NCI-H524 treated with DMSO at 0.1 percent for 48 hours (cell line): Measurements from ENCODE around the gene CNTNAP2.
A peak's percentile ranks its signal among the peaks of the same experiment; 100 is the strongest.

Experiments
- DNase-seq: peaks from one replicate; lab custom pipeline; 2025; lab: John Stamatoyannopoulos, UW

CNTNAP2 gene

GRCh38 chr7:147857152-147858140 lies 1740.8 kb downstream of the CNTNAP2 start:
- no peak for DNase-seq

DNA sequence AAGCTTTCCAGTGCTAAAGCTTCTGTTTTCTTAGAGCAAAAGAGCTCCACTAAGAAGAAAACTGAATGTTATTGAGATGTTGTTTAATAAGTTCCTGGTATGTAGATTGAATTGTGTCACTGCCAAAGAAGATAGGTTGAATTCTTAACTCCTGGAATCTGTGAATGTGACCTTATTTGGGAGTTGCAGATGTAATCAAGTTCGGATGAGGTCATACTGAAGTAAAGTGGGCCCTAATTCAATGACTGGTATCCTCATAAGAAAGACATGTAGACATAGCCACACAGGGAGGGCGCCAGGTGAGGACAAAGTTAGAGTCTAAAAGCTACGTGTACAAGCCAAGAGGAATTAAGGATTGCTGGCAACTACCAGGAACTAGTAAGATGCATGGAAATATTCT lies 1741.8 kb downstream of the CNTNAP2 start:
- no peak for DNase-seq

DNA sequence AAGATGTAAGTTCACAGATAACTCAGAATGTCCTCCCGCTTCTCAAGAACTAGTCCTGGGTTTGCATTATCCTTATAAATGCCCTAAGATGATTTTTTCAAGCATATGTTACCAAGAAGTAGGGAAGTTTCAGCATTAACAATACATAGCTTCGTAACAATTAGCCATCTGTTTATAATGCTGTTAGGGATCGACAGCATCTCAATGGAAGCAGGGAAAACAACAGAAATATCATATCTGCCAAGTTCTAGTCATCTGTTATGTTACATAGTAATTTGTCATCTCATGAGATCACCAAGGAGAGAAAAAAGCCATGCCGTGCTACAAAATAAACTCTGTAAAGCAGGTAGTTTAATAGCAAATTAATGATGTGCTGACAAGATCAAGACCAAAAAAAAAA lies 1742.4 kb downstream of the CNTNAP2 start:
- peak; percentile 7 for DNase-seq

- no peak for DNase-seq
Measured at GRCh38 chr7:147859486-147859885, 1742.9 kb downstream of the CNTNAP2 start.

GRCh38 chr7:147861058-147861716 lies 1744.6 kb downstream of the CNTNAP2 start:
- no peak for DNase-seq

GRCh38 chr7:147861945-147862344 lies 1745.3 kb downstream of the CNTNAP2 start:
- no peak for DNase-seq

DNA sequence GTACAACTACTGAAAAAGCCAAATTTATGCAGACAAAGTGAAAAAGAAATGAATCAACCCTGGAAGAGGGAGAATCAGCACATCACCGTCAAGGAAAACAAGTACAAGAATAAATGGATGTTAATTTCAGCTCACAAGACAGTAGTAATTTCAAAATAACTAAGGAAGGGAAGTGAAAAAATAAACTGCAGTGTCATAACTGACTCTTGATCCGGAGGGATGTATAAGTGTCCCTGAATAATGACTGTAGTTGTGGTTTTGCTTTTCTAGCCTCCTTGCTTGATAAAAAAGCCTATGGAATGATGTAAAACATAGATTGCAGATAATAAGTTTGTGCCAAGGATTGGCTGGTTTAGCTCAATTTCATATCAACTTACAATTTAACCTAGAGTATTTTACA lies 1752.9 kb downstream of the CNTNAP2 start:
- no peak for DNase-seq

- DNase-seq, result no peak
Measured at GRCh38 chr7:147878912-147879661, 1762.5 kb downstream of the CNTNAP2 start.

DNA sequence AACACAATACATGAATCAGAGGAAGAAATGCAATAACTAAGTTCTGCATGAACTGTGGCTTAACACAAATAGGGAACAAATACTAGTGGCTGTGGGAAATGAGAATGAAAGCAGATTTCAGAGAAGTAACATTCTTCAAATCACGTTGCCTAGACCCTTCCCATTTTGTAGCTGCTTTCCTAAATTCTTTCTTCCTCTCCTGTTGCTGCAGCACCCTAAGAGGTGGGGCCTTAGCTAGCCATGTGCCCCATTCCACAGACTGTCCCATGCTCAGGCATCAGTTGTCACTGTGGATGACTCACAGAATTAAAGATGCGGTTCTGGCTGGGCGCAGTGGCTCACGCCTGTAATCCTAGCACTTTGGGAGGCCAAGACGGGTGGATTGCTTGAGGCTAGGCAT lies 1769.3 kb downstream of the CNTNAP2 start:
- no peak for DNase-seq

DNA sequence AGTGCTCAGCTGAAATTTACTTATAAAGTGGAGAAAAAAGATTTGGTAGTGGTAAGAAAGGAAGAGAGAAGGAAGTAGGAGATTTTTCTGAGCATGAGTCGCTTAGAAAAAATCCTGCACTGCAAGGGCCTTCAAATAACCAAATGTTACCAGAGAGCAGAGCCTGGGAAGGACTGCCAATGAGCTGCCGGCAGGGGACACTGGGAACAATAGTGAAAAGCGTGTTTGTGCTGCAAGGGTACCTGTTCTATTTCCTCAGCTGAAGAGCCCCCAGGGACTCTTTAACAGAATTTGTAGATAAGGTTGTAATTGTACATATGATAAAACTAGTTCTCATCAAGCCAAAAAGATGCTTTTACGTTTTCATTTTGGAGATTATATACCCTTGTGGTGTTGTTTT lies 1777.7 kb downstream of the CNTNAP2 start:
- DNase-seq, result no peak

- no peak for DNase-seq
Measured at GRCh38 chr7:147896121-147896520, 1779.5 kb downstream of the CNTNAP2 start.

GRCh38 chr7:147903536-147904218 lies 1787.1 kb downstream of the CNTNAP2 start:
- no peak for DNase-seq

GRCh38 chr7:147904219-147904576 lies 1787.6 kb downstream of the CNTNAP2 start:
- DNase-seq, result no peak

DNA sequence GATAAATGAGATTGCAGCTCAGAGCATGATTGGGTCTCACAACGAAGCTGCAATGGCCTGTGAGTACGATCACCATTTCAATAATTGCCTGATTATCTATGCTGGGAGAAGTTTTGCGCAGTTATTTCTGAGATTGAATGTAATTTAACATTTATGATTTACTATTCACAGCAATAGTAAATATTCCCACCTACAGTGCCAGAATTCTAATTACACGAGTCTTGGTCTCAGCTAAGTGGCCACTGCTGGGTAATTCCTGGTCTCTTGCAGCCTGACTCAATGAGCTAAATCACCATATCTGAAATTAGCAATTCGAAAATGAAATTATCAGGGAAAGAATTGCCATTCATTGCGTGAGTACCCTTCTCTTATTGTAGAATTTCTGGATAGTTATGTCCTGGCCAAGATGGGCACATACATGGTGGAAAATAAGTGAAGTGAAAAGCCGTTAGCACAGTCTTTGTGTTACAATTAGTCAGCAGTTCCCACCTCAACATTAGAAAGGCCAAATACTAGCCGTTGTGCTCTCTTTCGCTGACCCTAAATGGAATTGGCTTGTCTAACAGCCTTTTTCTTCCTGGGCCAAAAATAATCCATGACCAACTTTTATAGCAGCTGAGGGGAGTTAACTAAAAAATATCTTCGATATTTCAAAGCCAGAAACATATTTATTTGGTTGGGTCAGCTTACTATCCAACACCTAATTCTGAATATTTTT lies 1793.0 kb downstream of the CNTNAP2 start:
- no peak for DNase-seq

DNA sequence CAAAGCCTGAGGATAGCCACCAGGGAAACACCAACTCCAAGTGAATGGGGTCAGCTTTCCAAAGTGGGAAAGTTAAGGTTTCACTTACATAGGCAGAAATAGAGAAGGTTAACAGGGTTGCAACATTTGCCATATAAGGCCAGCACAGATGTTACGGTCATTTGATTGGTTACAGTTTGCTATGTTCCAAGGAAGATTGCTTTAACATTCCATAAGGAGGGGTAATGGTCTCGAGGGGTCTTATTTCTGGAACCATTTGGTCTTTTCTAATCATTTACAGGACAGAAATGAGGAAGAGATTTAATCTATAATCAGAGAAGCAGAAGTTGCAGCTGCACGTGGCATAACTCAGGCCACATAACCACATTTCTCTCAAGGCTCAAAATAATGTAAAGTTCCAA lies 1794.6 kb downstream of the CNTNAP2 start:
- DNase-seq, result no peak

GRCh38 chr7:147912291-147912690 lies 1795.7 kb downstream of the CNTNAP2 start:
- no peak for DNase-seq

DNA sequence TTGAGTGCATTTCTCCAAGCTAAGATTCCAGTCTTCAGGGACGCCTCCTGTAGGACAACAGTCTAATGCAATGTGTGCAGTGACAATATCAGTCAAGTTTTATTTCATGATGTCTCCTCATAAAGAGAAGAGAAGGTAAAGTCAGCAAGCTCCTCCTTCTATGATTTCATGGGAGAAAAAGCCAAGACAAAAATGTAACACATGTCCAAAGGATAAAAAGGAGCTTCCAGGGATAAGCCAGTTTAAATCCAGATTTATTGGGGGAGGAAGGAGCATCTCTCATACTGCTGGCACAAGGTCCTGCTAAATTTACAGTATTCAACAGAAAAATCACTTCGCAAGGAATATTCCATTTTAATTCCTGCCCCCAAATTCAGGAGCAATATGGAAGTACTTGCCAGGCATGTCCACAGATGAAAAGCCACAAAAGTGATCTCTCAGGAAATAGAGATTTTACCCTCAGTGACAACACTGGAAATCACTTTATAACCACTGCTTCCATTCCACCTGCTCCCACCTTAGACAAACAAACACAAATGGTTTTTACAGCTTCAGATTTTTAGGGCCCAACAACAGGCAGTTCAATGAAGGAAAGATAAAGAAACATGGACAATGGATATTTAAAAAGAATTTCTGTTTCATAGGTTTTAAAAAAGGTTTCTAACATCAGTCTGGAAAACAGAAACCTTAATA lies 1796.5 kb downstream of the CNTNAP2 start:
- DNase-seq, result no peak

DNA sequence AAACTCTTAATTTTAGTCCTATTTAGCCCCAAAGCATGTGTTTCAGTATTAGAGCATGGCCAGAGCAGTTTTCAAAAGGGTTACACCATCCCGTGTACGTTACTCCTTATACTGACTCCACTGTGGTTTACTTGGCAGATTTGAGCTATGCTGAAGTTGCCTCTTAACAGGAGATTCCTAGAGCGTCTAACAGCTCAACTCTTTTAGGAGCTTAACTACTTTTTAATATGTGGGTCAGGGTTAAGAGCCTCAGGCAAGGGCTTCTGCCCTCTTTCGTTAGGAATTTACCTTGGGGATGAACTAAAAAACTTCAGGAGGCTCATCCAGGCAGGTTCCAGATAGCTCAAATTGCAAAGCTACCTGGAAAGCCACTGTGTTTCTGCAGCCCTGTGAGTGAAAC lies 1799.2 kb downstream of the CNTNAP2 start:
- no peak for DNase-seq

GRCh38 chr7:147916573-147916972 lies 1800.0 kb downstream of the CNTNAP2 start:
- DNase-seq, result no peak

DNA sequence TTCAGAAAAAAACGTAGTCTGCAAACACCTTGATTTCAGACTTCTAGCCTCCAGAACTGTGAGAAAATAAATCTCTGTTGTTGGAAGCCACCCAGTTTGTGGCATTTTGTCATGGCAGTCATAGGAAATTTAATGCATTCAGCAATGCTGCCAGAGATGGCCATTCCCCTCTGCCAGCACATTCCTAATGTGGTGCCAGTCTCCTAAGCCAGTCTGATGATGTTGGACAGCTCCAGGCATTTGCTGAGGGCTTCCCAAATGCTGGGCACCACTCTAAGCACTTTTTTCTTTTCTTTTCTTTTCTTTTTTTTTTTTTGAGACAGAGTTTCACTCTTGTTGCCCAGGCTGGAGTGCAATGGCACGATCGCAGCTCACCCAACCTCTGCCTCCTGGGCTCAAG lies 1807.2 kb downstream of the CNTNAP2 start:
- DNase-seq, result no peak

DNA sequence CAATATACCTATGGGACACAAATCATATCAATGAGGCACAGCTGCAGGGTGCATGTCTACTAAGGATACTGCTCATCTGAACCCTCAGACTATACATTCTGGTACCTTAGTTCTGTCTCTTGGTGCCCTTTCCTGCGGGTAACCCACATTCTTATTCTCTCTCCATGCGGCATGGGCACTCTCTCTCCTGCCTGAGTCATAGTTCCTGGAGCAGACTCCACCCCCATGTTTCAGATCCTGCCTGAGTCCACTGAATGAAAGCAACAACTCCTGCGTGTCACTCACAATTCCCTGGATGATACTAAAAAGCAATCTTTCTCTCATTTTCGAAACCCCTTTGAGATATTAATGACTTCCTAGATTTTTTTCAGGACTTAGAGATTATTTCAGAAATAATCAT lies 1820.8 kb downstream of the CNTNAP2 start:
- no peak for DNase-seq
